CD4-positive, alpha-beta T cell treated with Interferon gamma for 1 hour (primary cell): ENCODE results near the gene CLSTN2.

Source experiments
- DNase-seq: peaks from one replicate; pipeline ENCODE4 v3.0.0-alpha.2; 2020

Gene CLSTN2

DNA sequence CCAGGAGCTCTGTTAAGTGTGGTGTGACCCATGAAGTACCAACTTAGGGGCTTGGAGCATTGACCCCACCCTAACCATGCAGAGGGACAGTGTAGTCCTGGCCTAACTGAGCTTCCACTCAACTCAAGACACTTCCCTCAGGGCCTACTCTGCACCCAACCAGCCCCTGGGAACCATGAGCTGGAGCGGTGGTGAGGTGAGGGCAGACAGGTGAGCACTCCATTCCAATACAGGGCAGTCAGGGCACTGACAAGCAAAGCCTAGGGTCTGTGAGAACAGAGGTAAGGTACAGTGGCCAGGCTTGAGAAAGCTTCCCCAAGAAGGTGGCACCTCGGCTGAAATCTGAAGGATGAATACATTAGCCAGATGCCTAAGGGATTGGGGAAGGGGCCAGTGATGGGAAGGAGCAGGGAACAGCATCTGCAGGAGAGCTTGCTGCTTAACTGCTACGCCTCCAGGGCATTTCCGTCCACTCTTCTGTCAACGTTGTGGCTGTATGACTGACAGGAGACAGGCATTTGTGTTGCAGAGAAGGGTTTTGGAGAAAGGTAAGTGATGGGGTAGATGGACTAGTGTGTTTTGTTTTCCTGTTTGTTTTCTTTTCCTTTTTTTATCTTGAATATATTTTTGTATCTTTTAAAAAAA, 499.4 kb downstream of the CLSTN2 start:
- DNase-seq = no peak

GRCh38 chr3:140436421-140436820, 501.4 kb downstream of the CLSTN2 start:
- DNase-seq = no peak

DNA sequence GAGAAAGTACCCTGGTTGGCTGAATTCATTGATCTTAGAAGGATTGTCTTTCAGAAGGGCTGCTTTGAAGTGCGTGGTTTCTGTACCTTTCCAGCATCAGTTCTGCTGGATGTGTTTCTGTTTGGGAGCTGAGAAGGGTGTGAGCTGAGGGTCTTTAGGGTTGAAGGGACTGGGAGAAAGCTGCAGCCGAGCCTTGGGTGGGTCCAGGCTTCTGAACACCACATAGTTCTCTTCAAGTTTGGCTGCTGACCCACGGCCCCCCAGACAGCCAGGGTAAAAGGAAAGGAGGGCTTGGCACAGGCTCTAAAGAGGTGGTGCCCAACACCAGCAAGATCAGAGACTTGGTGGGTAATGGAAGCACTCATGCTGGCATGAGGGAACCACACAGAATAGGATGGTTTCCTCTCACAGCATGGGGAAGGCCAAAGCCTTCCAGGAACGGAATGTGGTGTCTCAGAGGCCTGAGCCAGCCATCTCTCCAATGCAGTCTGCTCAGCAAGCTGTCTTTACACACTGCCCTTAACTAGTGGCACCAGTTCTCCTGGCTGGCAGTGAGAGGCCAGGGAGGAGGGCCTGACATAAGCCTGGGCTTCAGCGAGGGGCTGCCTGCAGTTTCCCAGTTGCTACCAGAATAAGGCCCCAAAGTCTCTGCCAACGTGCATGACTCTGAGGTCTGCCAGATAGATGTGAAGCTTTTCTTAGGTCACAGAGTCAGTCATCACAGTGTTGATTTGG, 503.9 kb downstream of the CLSTN2 start:
- no peak for DNase-seq

- no peak for DNase-seq
These were observed 504.5 kb downstream of the CLSTN2 start for GRCh38 chr3:140439527-140439926.

- DNase-seq = no peak
These were observed 505.5 kb downstream of the CLSTN2 start for GRCh38 chr3:140440446-140440845.

- no peak for DNase-seq
These were observed 506.0 kb downstream of the CLSTN2 start for GRCh38 chr3:140441006-140441405.

DNA sequence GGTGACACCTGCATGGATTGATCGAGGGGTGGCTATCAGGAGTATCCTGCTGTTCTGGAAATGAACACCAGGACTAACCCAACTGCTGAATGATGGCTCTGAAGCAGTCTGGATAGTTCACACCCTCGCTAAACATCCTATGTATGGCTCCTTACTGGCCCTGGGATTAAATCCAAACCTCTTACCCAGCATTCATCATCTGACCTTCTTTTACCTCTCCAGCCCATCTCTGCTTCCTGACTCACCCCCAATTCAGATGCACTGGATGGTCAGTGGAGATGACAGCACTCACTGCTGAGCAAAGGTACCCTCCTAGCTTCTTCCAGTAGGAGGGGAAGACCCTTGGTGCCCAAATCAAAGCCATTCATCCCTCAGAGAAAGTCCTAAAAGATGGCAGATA, 507.6 kb downstream of the CLSTN2 start:
- DNase-seq = no peak

DNA sequence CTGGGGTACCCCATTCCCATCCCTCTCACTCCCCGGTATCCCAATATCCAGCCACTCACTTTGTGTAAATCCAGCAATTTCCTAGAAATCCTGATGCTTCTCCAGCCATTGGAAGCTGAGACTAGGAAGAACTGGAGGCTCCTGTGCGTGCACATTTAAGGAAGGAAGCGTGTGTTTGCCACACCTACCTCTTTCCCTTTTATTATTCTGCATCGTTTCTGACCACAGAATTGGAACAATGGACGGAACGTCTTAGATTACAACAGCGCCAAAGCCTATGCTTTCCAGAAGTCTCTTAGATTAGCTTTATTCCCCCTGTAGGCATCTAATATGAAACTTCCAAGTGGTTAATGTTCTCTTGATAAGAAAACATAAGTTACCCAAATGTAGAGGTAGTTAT, 508.1 kb downstream of the CLSTN2 start:
- DNase-seq = no peak

DNA sequence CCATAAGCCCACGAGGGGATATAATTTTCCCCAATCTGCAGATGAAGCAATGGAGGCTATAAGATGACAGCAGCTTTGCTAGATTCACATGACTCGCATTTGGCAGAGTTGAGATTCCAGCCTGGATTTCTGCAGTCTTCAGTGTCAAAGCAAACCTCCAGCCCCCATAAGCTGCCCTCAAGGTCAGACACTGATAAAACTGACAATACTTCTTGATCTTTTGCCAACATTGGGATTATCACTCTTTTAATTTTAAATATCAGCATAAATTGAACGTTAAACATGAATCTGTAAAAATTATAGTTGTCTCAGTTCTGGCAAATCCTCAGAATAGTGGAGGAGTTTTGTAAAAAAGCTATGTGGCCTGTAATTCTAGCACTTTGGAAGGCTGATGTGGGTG, 508.8 kb downstream of the CLSTN2 start:
- no peak for DNase-seq

DNA sequence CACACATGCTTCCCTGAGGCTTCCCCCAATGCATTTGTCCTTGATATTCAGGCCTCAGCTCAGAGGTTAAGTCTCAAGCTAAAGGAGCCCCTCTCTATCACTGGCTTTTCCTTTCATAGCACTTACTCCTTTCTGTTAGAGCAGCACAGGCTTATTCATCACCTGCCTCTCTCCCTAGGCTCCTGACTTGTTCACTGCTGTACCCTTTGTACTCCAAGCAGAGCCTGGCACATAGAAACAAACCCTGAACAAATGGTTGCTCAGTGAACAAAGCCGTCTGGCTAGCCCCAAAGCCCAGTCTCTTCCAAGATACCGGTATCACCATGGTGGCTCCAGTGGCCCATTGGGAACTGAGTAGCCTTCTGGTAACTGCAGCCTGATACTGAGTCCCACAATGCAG, 511.7 kb downstream of the CLSTN2 start:
- DNase-seq = no peak

DNA sequence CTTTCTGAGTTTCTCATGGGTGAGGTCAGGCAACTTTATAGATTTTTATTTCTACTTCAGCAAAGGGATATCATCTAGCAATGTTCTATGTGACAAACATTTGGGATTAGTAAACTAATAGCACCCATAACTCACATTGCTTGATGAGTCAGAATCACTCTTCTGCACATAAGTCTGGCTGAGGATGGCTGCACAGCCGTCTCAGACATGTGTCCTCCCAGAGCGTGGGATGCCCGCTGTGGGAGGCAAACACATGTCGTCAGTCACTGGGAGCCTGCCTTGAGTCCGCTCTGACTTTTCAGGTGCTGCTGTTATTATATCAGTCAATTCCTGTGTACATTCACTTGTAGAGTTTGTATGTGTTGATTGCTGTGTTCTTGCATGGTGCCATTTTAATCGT, 512.2 kb downstream of the CLSTN2 start:
- no peak for DNase-seq

- DNase-seq = no peak
These were observed 513.0 kb downstream of the CLSTN2 start for GRCh38 chr3:140448001-140448400.

- DNase-seq = no peak
These were observed 514.6 kb downstream of the CLSTN2 start for GRCh38 chr3:140449413-140450256.

- DNase-seq = no peak
These were observed 518.8 kb downstream of the CLSTN2 start for GRCh38 chr3:140453750-140454149.

DNA sequence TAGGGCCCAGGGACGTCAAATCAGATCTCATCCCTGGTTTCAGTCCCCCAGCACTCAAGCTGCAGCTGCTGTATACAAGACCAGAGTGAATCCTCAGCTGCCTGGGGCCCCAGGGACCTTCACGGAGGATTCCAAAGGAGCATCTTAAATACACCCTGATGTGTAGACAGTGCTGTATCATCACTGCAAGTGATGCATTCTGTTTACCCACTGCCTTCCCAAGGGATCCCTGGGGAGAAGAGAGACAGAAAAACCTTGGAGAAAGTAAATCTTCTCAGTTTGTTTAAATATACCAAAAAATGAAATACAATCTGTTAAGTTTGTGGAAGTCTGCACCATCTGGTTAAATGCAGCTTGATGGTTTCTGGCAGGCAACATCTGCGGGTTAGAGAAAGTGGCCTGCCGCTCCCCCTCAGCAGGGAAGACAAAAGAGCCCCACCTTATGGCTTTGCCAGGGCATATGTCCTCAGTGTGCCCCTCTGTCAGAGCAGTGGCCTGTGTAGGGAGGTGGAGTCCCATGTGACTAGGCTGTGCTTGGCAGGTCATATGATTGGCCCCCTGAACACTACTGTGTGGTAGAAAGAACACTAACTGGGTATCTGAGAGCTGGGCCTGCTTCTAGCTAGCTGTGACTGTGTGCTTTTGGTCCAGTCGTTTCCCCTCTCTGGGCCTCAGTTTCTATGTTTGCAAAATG, 520.7 kb downstream of the CLSTN2 start:
- no peak for DNase-seq

- no peak for DNase-seq
These were observed 522.0 kb downstream of the CLSTN2 start for GRCh38 chr3:140456974-140457373.

DNA sequence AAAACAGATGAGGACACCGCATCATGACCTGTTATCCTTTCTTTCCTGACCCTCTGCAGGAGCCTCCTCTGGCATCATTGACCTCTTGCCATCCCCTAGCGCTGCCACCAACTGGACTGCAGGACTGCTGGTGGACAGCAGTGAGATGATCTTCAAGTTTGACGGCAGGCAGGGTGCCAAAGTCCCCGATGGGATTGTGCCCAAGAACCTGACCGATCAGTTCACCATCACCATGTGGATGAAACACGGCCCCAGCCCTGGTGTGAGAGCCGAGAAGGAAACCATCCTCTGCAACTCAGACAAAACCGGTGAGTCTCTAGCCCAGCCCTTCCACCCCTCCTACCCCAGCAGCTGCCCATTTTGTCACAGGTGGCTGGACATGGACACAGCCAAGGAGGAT, 524.5 kb downstream of the CLSTN2 start:
- DNase-seq = no peak

DNA sequence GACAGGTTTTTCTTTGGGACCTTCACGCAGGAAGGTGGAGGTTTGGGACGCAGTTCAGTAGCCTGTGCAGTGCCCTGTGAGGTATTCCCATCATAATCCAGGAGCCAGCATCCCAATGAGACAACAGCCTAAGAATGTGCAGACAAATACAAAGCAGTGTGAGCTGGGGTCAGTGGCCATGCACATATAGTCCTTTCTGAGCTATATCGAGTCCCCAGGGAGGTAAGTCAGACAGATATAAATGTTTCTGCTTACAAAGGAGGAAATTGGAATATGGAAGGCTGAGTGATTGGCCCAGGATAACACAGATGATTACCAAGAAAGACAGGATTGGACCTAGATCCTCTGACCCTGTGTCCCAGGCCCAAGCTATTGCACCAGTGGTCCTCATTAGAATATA, 526.3 kb downstream of the CLSTN2 start:
- no peak for DNase-seq

DNA sequence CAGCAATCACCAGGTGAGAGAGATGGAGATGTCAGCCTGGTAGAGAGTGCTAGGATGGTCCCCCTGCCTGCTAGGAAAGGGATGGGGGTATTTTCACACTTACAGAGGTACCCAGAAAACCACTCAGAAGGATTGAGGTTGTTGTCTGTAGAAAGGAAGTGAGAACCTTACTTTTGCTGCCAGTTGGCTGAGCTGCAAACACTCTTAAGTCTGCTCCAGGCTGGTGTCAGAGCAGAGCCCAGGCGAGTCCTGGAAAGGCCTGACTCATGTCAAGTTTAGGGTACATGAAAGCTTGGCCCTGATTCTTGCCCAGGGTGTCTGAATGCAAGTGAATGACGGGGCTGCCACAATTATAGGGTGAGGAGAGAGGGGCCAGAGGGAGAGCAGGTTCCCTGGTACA, 528.4 kb downstream of the CLSTN2 start:
- DNase-seq = no peak

GRCh38 chr3:140465988-140466387, 531.0 kb downstream of the CLSTN2 start:
- DNase-seq = no peak

GRCh38 chr3:140466535-140466934, 531.5 kb downstream of the CLSTN2 start:
- DNase-seq = no peak

- no peak for DNase-seq
These were observed 532.2 kb downstream of the CLSTN2 start for GRCh38 chr3:140467104-140467577.

DNA sequence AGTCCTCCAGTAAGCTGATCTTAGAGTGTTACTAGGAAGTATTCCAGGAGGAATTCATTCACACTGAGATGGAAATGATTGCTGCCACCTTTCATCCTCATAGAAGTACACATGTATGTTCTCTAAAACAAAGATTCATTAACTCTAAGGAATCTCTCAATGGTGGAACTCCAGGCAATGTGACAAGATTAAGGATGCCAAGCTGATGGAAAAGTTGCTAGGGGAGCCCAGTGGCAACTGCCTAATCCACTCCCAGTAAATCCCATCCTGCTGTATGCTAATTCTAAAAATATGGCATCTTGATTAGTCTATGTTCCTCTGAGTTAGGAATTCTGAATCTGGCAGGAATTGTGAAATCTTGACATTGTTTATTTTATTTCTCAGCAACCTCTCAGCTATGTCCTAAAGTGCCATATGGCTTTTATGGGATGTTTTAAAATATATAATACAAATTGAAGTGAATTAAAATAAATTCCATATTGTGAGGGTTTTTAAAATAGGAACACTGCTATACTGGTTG, 532.9 kb downstream of the CLSTN2 start:
- DNase-seq = no peak
